ENCODE results near the gene CHAF1A. TPM values are rescaled to one million over a fixed set of nuclear protein-coding genes. Genes with fewer than 3 reads are reported as not detected.
A peak's percentile ranks its signal among the peaks of the same experiment; 100 is the strongest.

The CHAF1A gene
- total and polyA plus RNA-seq, 4 donors: 1.0 to 20.8 (median 2.5) TPM

DNA sequence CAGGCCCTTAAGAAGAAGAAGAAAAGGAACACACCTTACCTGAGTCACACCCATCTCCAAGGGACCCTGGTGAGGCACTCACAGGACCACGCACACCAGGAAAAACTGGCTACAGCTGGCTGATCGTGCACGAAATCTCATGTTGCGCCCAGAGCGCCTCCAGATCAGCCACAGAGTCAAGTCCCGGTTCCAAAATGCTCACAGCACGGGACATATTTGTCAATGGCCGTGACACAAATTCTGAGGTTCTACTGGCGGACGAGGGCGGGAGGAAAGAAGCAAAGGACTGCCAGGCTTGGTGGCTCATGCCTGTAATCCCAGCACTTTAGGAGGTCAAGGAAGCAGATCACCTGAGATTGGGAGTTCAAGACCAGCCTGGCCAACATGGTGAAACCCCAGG, 23.6 kb upstream of the CHAF1A start:
- H3K4me3 ChIP-seq (ENCODE audit: low read depth in 1 of 3, low read length in 3 of 3): no peak overlapping the region
- no peak for DNase-seq (ENCODE audit: low spot score)

More for the DNA sequence above, 23.6 kb upstream of the CHAF1A start:
- 80% methylated on average over 11 of the region's 11 CpGs for WGBS
- peak overlapping the region; percentile 80 to 83 for H3K27ac ChIP-seq (ENCODE audit: low read depth in 1 of 2, low read length in 2 of 2)
- no peaks in the 10 kb centered on the region for H3K9me3 ChIP-seq (ENCODE audit: control insufficient read depth in 4 of 4, low read length in 3 of 4)
- H3K4me1 ChIP-seq (ENCODE audit: control insufficient read depth in 4 of 4, insufficient read depth in 4 of 4, low read length in 3 of 4): peaks cover 25 to 64% (median 46%) of the 10 kb centered on the region in 4 donors
- no peak overlapping the region for H3K9ac ChIP-seq (ENCODE audit: low read depth in 1 of 2, low read length in 2 of 2)
- H3K36me3 ChIP-seq (ENCODE audit: control insufficient read depth in 4 of 4, insufficient read depth in 3 of 4, low read depth in 1 of 4, low read length in 3 of 4): peaks cover 0 to 3% (median 1%) of the 10 kb centered on the region in 4 donors
- TF ChIP-seq FOXA2 (IDR thresholded peaks at IDR 0.05) (no peak), ATF3 (IDR thresholded peaks at IDR 0.05) (no peak), HNF4A (conservative IDR thresholded peaks at IDR 0.05) (no peak), GABPA (IDR thresholded peaks at IDR 0.05 in 1 of 2, conservative IDR thresholded peaks at IDR 0.05 in 1 of 2) (no peak), YY1 (IDR thresholded peaks at IDR 0.05) (no peak), EGR1 (IDR thresholded peaks at IDR 0.05; ENCODE audit: low read depth in 2 of 2) (no peak), CTCF (IDR thresholded peaks at IDR 0.05; ENCODE audit: low read depth, low read length, missing input control) (no peak), NR2F2 (IDR thresholded peaks at IDR 0.05) (no peak), FOXA1 (IDR thresholded peaks at IDR 0.05) (no peak), REST (IDR thresholded peaks at IDR 0.05) (no peak), MAX (IDR thresholded peaks at IDR 0.05) (no peak), RAD21 (IDR thresholded peaks at IDR 0.05) (no peak), TAF1 (conservative IDR thresholded peaks at IDR 0.05) (no peak), SP1 (IDR thresholded peaks at IDR 0.05) (no peak)
- H3K27me3 ChIP-seq (ENCODE audit: control insufficient read depth in 4 of 4, insufficient read depth in 4 of 4, low read length in 3 of 4): no peaks in the 10 kb centered on the region
